SU-DHL-6 (cell line): ENCODE results near the gene RFC1.

Source experiments
- H2AFZ ChIP-seq: fragments of 200-600 bp; sonication (generic); 2 replicates; pipeline ENCODE4 v1.6.1; 2014; ENCODE audit warnings: low read depth, mild to moderate bottlenecking, moderate library complexity, mixed read lengths, antibody characterized with exemption, low read length; ENCODE audit not compliant: severe bottlenecking
- H3F3A ChIP-seq: fragments of 200-600 bp; shearing (Covaris generic); 2 replicates; pipeline ENCODE4 v1.6.0; 2016; ENCODE audit warnings: antibody characterized with exemption, mild to moderate bottlenecking; ENCODE audit not compliant: insufficient read depth
- H3K27ac ChIP-seq: fragments of 200-600 bp; sonication (generic); 2 replicates; pipeline ENCODE4 v1.5.1; 2016; ENCODE audit warnings: low read depth, mild to moderate bottlenecking, low read length, moderate library complexity, mixed read lengths
- H3K27me3 ChIP-seq: fragments of 200-600 bp; sonication (generic), shearing (Covaris generic); 2 replicates; pipeline ENCODE4 v1.6.0; 2014; ENCODE audit warnings: mild to moderate bottlenecking, low read length
- H3K36me3 ChIP-seq: fragments of 200-600 bp; sonication (generic); 2 replicates; pipeline ENCODE4 v1.6.1; 2014; ENCODE audit warnings: mild to moderate bottlenecking, low read length, mixed read lengths
- H3K4me2 ChIP-seq: fragments of 300-600, 200-600 bp; shearing (Covaris generic), sonication (generic); 2 replicates; pipeline ENCODE4 v1.6.0; 2014; ENCODE audit warnings: low read length, low read depth, mild to moderate bottlenecking; ENCODE audit not compliant: poor library complexity, severe bottlenecking
- H3K4me3 ChIP-seq: fragments of 200-600 bp; sonication (generic); 2 replicates; pipeline ENCODE4 v1.5.1; 2014; ENCODE audit warnings: antibody characterized with exemption, low read length, mild to moderate bottlenecking, mixed read lengths; ENCODE audit not compliant: insufficient read depth, poor library complexity, severe bottlenecking
- H3K79me2 ChIP-seq: fragments of 200-600 bp; sonication (generic); 2 replicates; pipeline ENCODE4 v1.6.1; 2014; ENCODE audit warnings: mild to moderate bottlenecking, low read length, moderate library complexity; ENCODE audit not compliant: insufficient read depth
- H3K9ac ChIP-seq: fragments of 200-600 bp; sonication (generic); 2 replicates; pipeline ENCODE4 v1.7.0; 2014; ENCODE audit warnings: mild to moderate bottlenecking, low read length
- H3K9me2 ChIP-seq: fragments of 200-600 bp; sonication (generic); replicated peaks from 2 replicates; pipeline ENCODE4 v1.6.1; 2014; ENCODE audit warnings: low read length; ENCODE audit not compliant: insufficient read depth
- H3K9me3 ChIP-seq: fragments of 200-600 bp; sonication (generic); 2 replicates; pipeline ENCODE4 v1.6.1; 2014; ENCODE audit warnings: low read length, mixed read lengths; ENCODE audit not compliant: insufficient read depth
- H4K20me1 ChIP-seq: fragments of 200-600 bp; sonication (generic); 2 replicates; pipeline ENCODE4 v1.6.1; 2014; ENCODE audit warnings: low read depth, mild to moderate bottlenecking, antibody characterized with exemption, low read length, moderate library complexity, mixed read lengths
- CTCF ChIP-seq: fragments of 200-600 bp; sonication (generic); IDR thresholded peaks from one replicate; pipeline ENCODE4 v1.5.1; 2017; ENCODE audit warnings: antibody characterized with exemption, mild to moderate bottlenecking, low read length, moderate library complexity; ENCODE audit not compliant: insufficient read depth, poor library complexity, severe bottlenecking
- EZH2phosphoT487 ChIP-seq: fragments of 200-600 bp; sonication (generic), shearing (Covaris generic); conservative IDR thresholded peaks from 2 replicates; pipeline ENCODE4 v1.6.1; 2018; ENCODE audit warnings: mild to moderate bottlenecking, antibody characterized with exemption, low read length, moderate library complexity, mixed read lengths

Gene RFC1

GRCh38 chr4:39348371-39349315 lies 17.5 kb downstream of the RFC1 start:
- H3K36me3 ChIP-seq, result peaks cover 19% of the 10 kb centered on the region
- no peak overlapping the region for H3K4me2 ChIP-seq

GRCh38 chr4:39346856-39347519 lies 19.2 kb downstream of the RFC1 start:
- peaks cover 21% of the 10 kb centered on the region for H3K36me3 ChIP-seq
- no peaks in the 10 kb centered on the region for H3K27me3 ChIP-seq
- TF ChIP-seq EZH2phosphoT487 (no peak), CTCF (no peak)
- H3K79me2 ChIP-seq, result peaks cover 55% of the 10 kb centered on the region
- H3K9ac ChIP-seq, result no peak overlapping the region
- no peak overlapping the region for H3K27ac ChIP-seq
- H4K20me1 ChIP-seq, result no peaks in the 10 kb centered on the region
- no peaks in the 10 kb centered on the region; the same call in 1 of the 2 replicates for H3F3A ChIP-seq
- H3K9me2 ChIP-seq, result no peaks in the 10 kb centered on the region
- H3K4me2 ChIP-seq, result no peak overlapping the region
- no peak overlapping the region for H2AFZ ChIP-seq
- H3K4me3 ChIP-seq, result no peak overlapping the region
- H3K9me3 ChIP-seq, result no peaks in the 10 kb centered on the region

More at GRCh38 chr4:39348371-39349315, 17.5 kb downstream of the RFC1 start:
- Histone ChIP-seq H3K4me3 (no peak overlapping the region), H3K9me2 (no peaks in the 10 kb centered on the region), H3K79me2 (peaks cover 68% of the 10 kb centered on the region), H3K27me3 (no peaks in the 10 kb centered on the region), H3K27ac (no peak overlapping the region), H3K9ac (no peak overlapping the region), H3F3A (peaks cover 8% of the 10 kb centered on the region), H4K20me1 (no peaks in the 10 kb centered on the region), H3K9me3 (no peaks in the 10 kb centered on the region), H2AFZ (no peak overlapping the region)
- TF ChIP-seq EZH2phosphoT487 (no peak), CTCF (no peak)

- H3K27me3 ChIP-seq, result no peaks in the 10 kb centered on the region
- no peaks in the 10 kb centered on the region for H3K9me3 ChIP-seq
- no peak overlapping the region for H3K4me2 ChIP-seq
- H3K79me2 ChIP-seq, result peaks cover 67% of the 10 kb centered on the region
- no peaks in the 10 kb centered on the region for H3K9me2 ChIP-seq
- no peak overlapping the region for H3K9ac ChIP-seq
- no peak overlapping the region for H2AFZ ChIP-seq
- H3K4me3 ChIP-seq, result no peak overlapping the region
- no peaks in the 10 kb centered on the region for H4K20me1 ChIP-seq
- peaks cover 14% of the 10 kb centered on the region for H3K36me3 ChIP-seq
- H3F3A ChIP-seq, result no peaks in the 10 kb centered on the region; the same call in 1 of the 2 replicates
- TF ChIP-seq EZH2phosphoT487 (no peak), CTCF (no peak)
- H3K27ac ChIP-seq, result no peak overlapping the region
Measured at GRCh38 chr4:39342731-39343130, 23.4 kb downstream of the RFC1 start.
